HepG2 (cell line): Measurements from ENCODE around the gene RBM47. TPM values are rescaled to one million over a fixed set of nuclear protein-coding genes. Genes with fewer than 3 reads are reported as not detected.

Source experiments
- ARID2 ChIP-seq: sonication (generic); formaldehyde crosslinking; IDR thresholded peaks from 2 replicates; pipeline ENCODE4 v1.8.1; 2022; ENCODE audit warnings: mild to moderate bottlenecking, missing genetic modification reagents, borderline replicate concordance
- ATF7-NPFF ChIP-seq: sonication (generic); formaldehyde crosslinking; IDR thresholded peaks from 2 replicates; pipeline ENCODE4 v1.8.1; 2023; ENCODE audit warnings: mild to moderate bottlenecking, low read depth, missing genetic modification reagents, moderate library complexity
- ATM ChIP-seq: fragments of 450-650 bp; IDR thresholded peaks from 2 replicates; pipeline ENCODE4 v1.7.1; 2017; ENCODE audit warnings: mild to moderate bottlenecking, borderline replicate concordance
- CENPT ChIP-seq: sonication (generic); formaldehyde crosslinking; IDR thresholded peaks from 2 replicates; pipeline ENCODE4 v1.8.0; 2022; ENCODE audit warnings: low read depth, mild to moderate bottlenecking, moderate library complexity, missing genetic modification reagents
- DPF2 ChIP-seq: sonication (generic); formaldehyde crosslinking; IDR thresholded peaks from 2 replicates; pipeline ENCODE4 v1.4.0; 2020; ENCODE audit warnings: mild to moderate bottlenecking, low read depth, missing genetic modification reagents, borderline replicate concordance
- GPN1 ChIP-seq: sonication (generic); formaldehyde crosslinking; IDR thresholded peaks from 2 replicates; pipeline ENCODE4 v1.5.1; 2020; ENCODE audit warnings: missing genetic modification reagents, borderline replicate concordance
- HNRNPK ChIP-seq: fragments of 200-400 bp; formaldehyde crosslinking; IDR thresholded peaks from 2 replicates; pipeline ENCODE4 v1.6.1; 2018; ENCODE audit warnings: low read length, low read depth, moderate library complexity, mild to moderate bottlenecking; ENCODE audit not compliant: poor library complexity, severe bottlenecking
- JDP2 ChIP-seq: sonication (generic); formaldehyde crosslinking; IDR thresholded peaks from 2 replicates; pipeline ENCODE4 v1.8.1; 2022; ENCODE audit warnings: missing genetic modification reagents, borderline replicate concordance
- KLF9 ChIP-seq: IDR thresholded peaks from 2 replicates; pipeline ENCODE4 v1.6.1; 2016; ENCODE audit warnings: low read depth
- PBX3 ChIP-seq: sonication (generic); formaldehyde crosslinking; IDR thresholded peaks from 2 replicates; pipeline ENCODE4 v1.8.1; 2023; ENCODE audit warnings: missing genetic modification reagents, inconsistent platforms, borderline replicate concordance
- ZBTB14 ChIP-seq: sonication (generic); formaldehyde crosslinking; IDR thresholded peaks from 2 replicates; pipeline ENCODE4 v1.4.0; 2020; ENCODE audit warnings: missing genetic modification reagents
- ZFP37 ChIP-seq: sonication (generic); formaldehyde crosslinking; IDR thresholded peaks from 2 replicates; pipeline ENCODE4 v1.4.0; 2020; ENCODE audit warnings: missing genetic modification reagents, borderline replicate concordance
- ZFP91 ChIP-seq: sonication (generic); formaldehyde crosslinking; IDR thresholded peaks from 2 replicates; pipeline ENCODE4 v1.9.0; 2022; ENCODE audit warnings: missing genetic modification reagents, mild to moderate bottlenecking, borderline replicate concordance
- ZNF160 ChIP-seq: sonication (generic); formaldehyde crosslinking; IDR thresholded peaks from 2 replicates; pipeline ENCODE4 v1.8.0; 2022; ENCODE audit warnings: mild to moderate bottlenecking, inconsistent platforms, missing genetic modification reagents
- ZNF556 ChIP-seq: sonication (generic); formaldehyde crosslinking; IDR thresholded peaks from 2 replicates; pipeline ENCODE4 v1.4.0; 2020; ENCODE audit warnings: mild to moderate bottlenecking, missing genetic modification reagents, borderline replicate concordance
- polyA plus RNA-seq, 8 experiments: library from polyadenylated mRNA; depleted of rRNA in 3 of 8; stranded (reverse) in 7 of 8; unstranded in 1 of 8; fragments of >200 nt; fragmentation: Illumina TruSeq in 4 of 8; extraction: Trizol in 4 of 8; gene quantifications; 2 replicates each; pipeline versions ENCODE4 v1.2.1 to v1.2.3, GENCODE V29; 2011 to 2016; ENCODE audit warnings: low read depth in 4 of 8, missing spikeins in 1 of 8, mixed read lengths in 1 of 8; ENCODE audit not compliant: insufficient read depth in 1 of 8
- total RNA-seq, 5 experiments: library from RNA; depleted of rRNA; stranded (reverse); fragments of >200 nt; fragmentation: Illumina TruSeq; extraction: Trizol; gene quantifications; 2 replicates each; pipeline ENCODE4 v1.2.3, GENCODE V29; 2016; ENCODE audit warnings: low read depth in 1 of 5
- TF ChIP-seq, protein P1 (sequence below): sonication (generic); formaldehyde crosslinking; IDR thresholded peaks from 2 replicates; pipeline ENCODE4 v1.5.0; 2020; ENCODE audit warnings: missing genetic modification reagents
- TF ChIP-seq, protein P2 (sequence below): sonication (generic); formaldehyde crosslinking; IDR thresholded peaks from 2 replicates; pipeline ENCODE4 v1.8.1; 2022; ENCODE audit warnings: mild to moderate bottlenecking, missing genetic modification reagents
- TF ChIP-seq, protein P3 (sequence below): sonication (generic); formaldehyde crosslinking; IDR thresholded peaks from 2 replicates; pipeline ENCODE4 v1.4.0; 2020; ENCODE audit warnings: missing genetic modification reagents
- TF ChIP-seq, protein P4 (sequence below): IDR thresholded peaks from 2 replicates; pipeline ENCODE4 v1.6.1; 2016; ENCODE audit warnings: missing biosample characterization, missing genetic modification reagents, low read depth

The RBM47 gene
- total and polyA plus RNA-seq, 2 of the 13 experiments (the other 11 are each of a cell fraction or from before 2014, with no cell fraction given), result 1.2 to 2.5 TPM

DNA sequence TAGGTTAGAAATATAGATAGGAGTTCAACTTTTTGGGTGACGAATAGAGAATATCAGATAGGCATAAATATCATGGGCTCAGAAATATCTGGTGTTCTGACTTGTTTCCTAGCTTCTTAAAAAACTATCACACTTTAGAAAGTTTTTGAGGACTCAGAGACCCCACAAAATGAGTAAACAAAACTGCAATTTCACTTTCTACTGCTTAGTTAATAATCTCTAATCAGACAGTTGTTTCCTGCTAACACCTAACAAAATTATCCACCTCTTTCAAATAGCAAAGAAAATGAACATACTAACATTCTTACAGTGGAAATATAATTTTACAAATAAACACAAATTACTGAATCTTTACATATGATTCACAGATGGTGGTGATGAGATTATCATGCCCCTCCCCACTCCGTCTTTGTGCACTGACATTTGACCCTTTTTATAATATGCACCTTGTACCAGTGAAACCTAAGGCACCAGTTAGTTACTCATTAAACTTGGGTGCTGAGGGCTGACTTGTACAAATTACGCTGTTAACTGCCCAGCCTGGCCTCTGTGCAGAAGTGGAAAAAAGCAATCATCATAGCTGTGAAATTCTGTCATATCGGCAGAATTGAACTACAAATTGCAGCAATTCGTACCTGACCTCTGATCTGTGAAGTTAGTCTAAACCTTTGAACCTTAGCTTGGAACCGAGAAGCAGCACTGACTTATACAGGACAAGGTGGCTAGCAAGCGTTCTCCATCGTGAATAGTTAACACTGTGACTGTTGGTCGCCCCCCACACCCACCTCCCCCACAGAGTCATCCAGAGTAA is 155.9 kb downstream of the RBM47 start (continued):
- no peak for TF ChIP-seq CENPT
- no peak for TF ChIP-seq JDP2
- no peak for TF ChIP-seq HNRNPK
- no peak for TF ChIP-seq ZNF160 (CRISPR knock-in tag)
- peak; percentile 56; the same call in 1 of the 2 replicates for TF ChIP-seq ZNF556
- no peak for TF ChIP-seq ARID2
- TF ChIP-seq, protein P1, sequence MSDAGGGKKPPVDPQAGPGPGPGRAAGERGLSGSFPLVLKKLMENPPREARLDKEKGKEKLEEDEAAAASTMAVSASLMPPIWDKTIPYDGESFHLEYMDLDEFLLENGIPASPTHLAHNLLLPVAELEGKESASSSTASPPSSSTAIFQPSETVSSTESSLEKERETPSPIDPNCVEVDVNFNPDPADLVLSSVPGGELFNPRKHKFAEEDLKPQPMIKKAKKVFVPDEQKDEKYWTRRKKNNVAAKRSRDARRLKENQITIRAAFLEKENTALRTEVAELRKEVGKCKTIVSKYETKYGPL, result no peak
- no peak for TF ChIP-seq ZFP37 (CRISPR knock-in tag)
- no peak for TF ChIP-seq GPN1 (CRISPR knock-in tag)
- TF ChIP-seq, protein P2, sequence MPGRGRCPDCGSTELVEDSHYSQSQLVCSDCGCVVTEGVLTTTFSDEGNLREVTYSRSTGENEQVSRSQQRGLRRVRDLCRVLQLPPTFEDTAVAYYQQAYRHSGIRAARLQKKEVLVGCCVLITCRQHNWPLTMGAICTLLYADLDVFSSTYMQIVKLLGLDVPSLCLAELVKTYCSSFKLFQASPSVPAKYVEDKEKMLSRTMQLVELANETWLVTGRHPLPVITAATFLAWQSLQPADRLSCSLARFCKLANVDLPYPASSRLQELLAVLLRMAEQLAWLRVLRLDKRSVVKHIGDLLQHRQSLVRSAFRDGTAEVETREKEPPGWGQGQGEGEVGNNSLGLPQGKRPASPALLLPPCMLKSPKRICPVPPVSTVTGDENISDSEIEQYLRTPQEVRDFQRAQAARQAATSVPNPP (CRISPR knock-in tag), result 0 out of 2 replicates have a peak, but pooled peaks have one; percentile 77
- no peak for TF ChIP-seq ATM
- no peak for TF ChIP-seq ATF7-NPFF (CRISPR knock-in tag)
- TF ChIP-seq, protein P3, sequence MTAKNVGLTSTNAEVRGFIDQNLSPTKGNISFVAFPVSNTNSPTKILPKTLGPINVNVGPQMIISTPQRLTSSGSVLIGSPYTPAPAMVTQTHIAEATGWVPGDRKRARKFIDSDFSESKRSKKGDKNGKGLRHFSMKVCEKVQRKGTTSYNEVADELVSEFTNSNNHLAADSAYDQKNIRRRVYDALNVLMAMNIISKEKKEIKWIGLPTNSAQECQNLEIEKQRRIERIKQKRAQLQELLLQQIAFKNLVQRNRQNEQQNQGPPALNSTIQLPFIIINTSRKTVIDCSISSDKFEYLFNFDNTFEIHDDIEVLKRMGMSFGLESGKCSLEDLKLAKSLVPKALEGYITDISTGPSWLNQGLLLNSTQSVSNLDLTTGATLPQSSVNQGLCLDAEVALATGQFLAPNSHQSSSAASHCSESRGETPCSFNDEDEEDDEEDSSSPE, result no peak
- no peak for TF ChIP-seq ZFP91 (CRISPR knock-in tag)
- TF ChIP-seq ZBTB14 (CRISPR knock-in tag), result no peak
- TF ChIP-seq DPF2 (CRISPR knock-in tag), result no peak
- TF ChIP-seq, protein P4, sequence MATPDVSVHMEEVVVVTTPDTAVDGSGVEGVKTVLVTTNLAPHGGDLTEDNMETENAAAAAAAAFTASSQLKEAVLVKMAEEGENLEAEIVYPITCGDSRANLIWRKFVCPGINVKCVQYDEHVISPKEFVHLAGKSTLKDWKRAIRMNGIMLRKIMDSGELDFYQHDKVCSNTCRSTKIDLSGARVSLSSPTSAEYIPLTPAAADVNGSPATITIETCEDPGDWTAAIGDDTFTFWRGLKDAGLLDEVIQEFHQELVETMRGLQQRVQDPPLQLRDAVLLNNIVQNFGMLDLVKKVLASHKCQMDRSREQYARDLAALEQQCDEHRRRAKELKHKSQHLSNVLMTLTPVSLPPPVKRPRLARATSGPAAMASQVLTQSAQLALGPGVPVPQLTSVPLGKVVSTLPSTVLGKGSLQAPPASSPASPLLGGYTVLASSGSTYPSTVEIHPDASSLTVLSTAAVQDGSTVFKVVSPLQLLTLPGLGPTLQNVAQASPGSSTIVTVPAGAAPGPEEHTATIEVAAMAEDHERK (CRISPR knock-in tag), result no peak; the same call in 1 of the 2 replicates
- no peak for TF ChIP-seq KLF9 (CRISPR knock-in tag)
- TF ChIP-seq PBX3 (CRISPR knock-in tag), result no peak
